ENCODE measurements around the gene LRP1.

GRCh38 chr12:57165741-57166140, 37.5 kb downstream of the LRP1 start:
- TF ChIP-seq FOXP1 (IDR thresholded peaks at IDR 0.05) (no peak), FOXP1 (CRISPR knock-in tag; IDR thresholded peaks at IDR 0.05) (no peak), POLR2AphosphoS2 (IDR thresholded peaks at IDR 0.05; ENCODE audit: low read depth, low read length) (no peak), ZFX (CRISPR knock-in tag; IDR thresholded peaks at IDR 0.05; ENCODE audit: low read depth) (no peak), SRF (IDR thresholded peaks at IDR 0.05; ENCODE audit: low read depth, low read length) (no peak), CTCF (CRISPR knock-in tag; IDR thresholded peaks at IDR 0.05) (no peak), TFE3 (CRISPR knock-in tag; IDR thresholded peaks at IDR 0.05) (no peak)

All from HepG2 (cell line).